Measurements from ENCODE around the gene ZNF783. TPM values are rescaled to one million over a fixed set of nuclear protein-coding genes. Genes with fewer than 3 reads are reported as not detected.
A peak's percentile ranks its signal among the peaks of the same experiment; 100 is the strongest.

Gene ZNF783
- total and polyA plus RNA-seq, 9 of the 15 experiments (the other 6 are each of a cell fraction or from before 2014, with no cell fraction given), result 0.66 to 11.2 (median 5.4) TPM

DNA sequence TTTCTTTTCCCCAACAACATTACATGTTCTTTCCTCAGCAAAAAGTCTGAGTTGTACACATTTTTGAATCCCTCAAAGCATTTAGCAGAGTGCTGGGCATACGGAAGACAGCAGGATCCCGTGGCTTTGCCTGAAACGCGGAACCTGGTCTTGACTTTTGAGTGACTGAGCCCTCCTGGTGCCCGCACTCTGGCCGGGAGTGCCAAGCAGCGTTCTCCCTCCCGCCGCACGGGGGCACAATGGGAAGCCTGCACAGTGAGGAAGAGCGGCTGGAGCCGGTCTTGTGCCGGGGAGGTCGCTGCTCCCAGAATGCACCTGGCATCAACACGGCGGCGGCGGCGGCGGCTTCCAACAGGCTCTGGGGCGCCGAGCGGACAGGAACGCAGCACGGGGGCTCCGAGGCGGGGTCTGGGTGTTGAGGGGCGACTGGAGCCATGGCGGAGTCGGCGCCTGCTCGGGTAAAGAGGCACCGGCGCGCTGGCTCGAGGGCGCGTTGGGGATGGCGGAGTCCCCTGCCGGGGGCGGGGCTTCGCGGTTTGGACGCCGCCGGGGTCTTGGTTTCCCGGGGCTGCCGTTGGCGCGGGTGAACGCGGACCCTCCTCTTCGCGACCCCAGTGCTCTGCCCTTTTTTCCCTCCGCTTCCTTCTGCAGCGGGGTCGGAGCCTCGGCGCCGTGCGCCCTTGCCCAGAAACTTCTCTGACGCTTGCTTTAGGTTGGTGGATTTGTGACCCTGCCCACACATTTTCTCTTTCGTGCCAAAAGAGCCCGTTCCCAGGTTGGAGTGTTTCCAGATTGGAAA lies 22.5 kb upstream of the ZNF783 start, which contains the start of gene ZNF212 (continued):
- TF ChIP-seq, protein P1, sequence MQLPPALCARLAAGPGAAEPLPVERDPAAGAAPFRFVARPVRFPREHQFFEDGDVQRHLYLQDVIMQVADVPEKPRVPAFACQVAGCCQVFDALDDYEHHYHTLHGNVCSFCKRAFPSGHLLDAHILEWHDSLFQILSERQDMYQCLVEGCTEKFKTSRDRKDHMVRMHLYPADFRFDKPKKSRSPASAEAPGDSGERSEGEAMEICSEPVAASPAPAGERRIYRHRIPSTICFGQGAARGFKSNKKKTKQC (CRISPR knock-in tag; IDR thresholded peaks at IDR 0.05), result peak; percentile 16; the same call in 1 of the 2 replicates
- peak; percentile 29 for TF ChIP-seq NFE2 (IDR thresholded peaks at IDR 0.05; ENCODE audit: low read depth)
- TF ChIP-seq, protein P2, sequence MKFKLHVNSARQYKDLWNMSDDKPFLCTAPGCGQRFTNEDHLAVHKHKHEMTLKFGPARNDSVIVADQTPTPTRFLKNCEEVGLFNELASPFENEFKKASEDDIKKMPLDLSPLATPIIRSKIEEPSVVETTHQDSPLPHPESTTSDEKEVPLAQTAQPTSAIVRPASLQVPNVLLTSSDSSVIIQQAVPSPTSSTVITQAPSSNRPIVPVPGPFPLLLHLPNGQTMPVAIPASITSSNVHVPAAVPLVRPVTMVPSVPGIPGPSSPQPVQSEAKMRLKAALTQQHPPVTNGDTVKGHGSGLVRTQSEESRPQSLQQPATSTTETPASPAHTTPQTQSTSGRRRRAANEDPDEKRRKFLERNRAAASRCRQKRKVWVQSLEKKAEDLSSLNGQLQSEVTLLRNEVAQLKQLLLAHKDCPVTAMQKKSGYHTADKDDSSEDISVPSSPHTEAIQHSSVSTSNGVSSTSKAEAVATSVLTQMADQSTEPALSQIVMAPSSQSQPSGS (CRISPR knock-in tag; IDR thresholded peaks at IDR 0.05), result no peak
- TF ChIP-seq, protein P3, sequence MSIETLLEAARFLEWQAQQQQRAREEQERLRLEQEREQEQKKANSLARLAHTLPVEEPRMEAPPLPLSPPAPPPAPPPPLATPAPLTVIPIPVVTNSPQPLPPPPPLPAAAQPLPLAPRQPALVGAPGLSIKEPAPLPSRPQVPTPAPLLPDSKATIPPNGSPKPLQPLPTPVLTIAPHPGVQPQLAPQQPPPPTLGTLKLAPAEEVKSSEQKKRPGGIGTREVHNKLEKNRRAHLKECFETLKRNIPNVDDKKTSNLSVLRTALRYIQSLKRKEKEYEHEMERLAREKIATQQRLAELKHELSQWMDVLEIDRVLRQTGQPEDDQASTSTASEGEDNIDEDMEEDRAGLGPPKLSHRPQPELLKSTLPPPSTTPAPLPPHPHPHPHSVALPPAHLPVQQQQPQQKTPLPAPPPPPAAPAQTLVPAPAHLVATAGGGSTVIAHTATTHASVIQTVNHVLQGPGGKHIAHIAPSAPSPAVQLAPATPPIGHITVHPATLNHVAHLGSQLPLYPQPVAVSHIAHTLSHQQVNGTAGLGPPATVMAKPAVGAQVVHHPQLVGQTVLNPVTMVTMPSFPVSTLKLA (conservative IDR thresholded peaks at IDR 0.05), result peak; percentile 92 to 95
- peak; percentile 78 for TF ChIP-seq RBM22 (IDR thresholded peaks at IDR 0.05; ENCODE audit: low read depth, low read length, poor library complexity, severe bottlenecking)
- no peak for TF ChIP-seq ZNF507 (tag; conservative IDR thresholded peaks at IDR 0.05)
- peak; percentile 51 to 65; a peak in 1 of 4 replicates for TF ChIP-seq SIN3A (IDR thresholded peaks at IDR 0.05; ENCODE audit: borderline replicate concordance in 2 of 2, control insufficient read depth in 1 of 2, low read depth in 2 of 2, low read length in 2 of 2)
- TF ChIP-seq THRAP3 (IDR thresholded peaks at IDR 0.05; ENCODE audit: borderline replicate concordance), result no peak
- no peak for TF ChIP-seq EWSR1 (IDR thresholded peaks at IDR 0.05; ENCODE audit: borderline replicate concordance, low read depth, partially characterized antibody)
- TF ChIP-seq MAZ (CRISPR knock-in tag; conservative IDR thresholded peaks at IDR 0.05 in 1 of 2, IDR thresholded peaks at IDR 0.05 in 1 of 2), result peak; percentile 92 to 93
- peak; percentile 70; the same call in 1 of the 2 replicates for TF ChIP-seq SOX6 (IDR thresholded peaks at IDR 0.05)
- 0 out of 2 replicates have a peak, but pooled peaks have one; percentile 52 for TF ChIP-seq GTF2F1 (IDR thresholded peaks at IDR 0.05; ENCODE audit: low read depth, low read length)
- peak; percentile 68 for TF ChIP-seq JUND (IDR thresholded peaks at IDR 0.05; ENCODE audit: borderline replicate concordance, low read depth, low read length)
- TF ChIP-seq JUND (tag; IDR thresholded peaks at IDR 0.05; ENCODE audit: borderline replicate concordance, low read depth, low read length), result no peak; the same call in 2 of the 3 replicates
- TF ChIP-seq, protein P4, sequence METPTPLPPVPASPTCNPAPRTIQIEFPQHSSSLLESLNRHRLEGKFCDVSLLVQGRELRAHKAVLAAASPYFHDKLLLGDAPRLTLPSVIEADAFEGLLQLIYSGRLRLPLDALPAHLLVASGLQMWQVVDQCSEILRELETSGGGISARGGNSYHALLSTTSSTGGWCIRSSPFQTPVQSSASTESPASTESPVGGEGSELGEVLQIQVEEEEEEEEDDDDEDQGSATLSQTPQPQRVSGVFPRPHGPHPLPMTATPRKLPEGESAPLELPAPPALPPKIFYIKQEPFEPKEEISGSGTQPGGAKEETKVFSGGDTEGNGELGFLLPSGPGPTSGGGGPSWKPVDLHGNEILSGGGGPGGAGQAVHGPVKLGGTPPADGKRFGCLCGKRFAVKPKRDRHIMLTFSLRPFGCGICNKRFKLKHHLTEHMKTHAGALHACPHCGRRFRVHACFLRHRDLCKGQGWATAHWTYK (CRISPR knock-in tag; IDR thresholded peaks at IDR 0.05), result peak; percentile 66
- TF ChIP-seq, protein P5, sequence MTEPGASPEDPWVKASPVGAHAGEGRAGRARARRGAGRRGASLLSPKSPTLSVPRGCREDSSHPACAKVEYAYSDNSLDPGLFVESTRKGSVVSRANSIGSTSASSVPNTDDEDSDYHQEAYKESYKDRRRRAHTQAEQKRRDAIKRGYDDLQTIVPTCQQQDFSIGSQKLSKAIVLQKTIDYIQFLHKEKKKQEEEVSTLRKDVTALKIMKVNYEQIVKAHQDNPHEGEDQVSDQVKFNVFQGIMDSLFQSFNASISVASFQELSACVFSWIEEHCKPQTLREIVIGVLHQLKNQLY (CRISPR knock-in tag; conservative IDR thresholded peaks at IDR 0.05), result no peak
- TF ChIP-seq, protein P6, sequence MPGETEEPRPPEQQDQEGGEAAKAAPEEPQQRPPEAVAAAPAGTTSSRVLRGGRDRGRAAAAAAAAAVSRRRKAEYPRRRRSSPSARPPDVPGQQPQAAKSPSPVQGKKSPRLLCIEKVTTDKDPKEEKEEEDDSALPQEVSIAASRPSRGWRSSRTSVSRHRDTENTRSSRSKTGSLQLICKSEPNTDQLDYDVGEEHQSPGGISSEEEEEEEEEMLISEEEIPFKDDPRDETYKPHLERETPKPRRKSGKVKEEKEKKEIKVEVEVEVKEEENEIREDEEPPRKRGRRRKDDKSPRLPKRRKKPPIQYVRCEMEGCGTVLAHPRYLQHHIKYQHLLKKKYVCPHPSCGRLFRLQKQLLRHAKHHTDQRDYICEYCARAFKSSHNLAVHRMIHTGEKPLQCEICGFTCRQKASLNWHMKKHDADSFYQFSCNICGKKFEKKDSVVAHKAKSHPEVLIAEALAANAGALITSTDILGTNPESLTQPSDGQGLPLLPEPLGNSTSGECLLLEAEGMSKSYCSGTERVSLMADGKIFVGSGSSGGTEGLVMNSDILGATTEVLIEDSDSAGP (CRISPR knock-in tag; IDR thresholded peaks at IDR 0.05), result no peak
- no peak for TF ChIP-seq PHF21A (IDR thresholded peaks at IDR 0.05; ENCODE audit: borderline replicate concordance, low read depth)
- peak; percentile 36; the same call in 1 of the 2 replicates for TF ChIP-seq SMARCA5 (IDR thresholded peaks at IDR 0.05)
